ENCODE measurements around the gene AQP6.

GRCh38 chr12:49942921-49943624, 29.7 kb upstream of the AQP6 start:
- no peak for TF ChIP-seq REST (IDR thresholded peaks at IDR 0.05; ENCODE audit: insufficient read depth in 1 of 2, low read depth in 2 of 2, low read length in 1 of 2)
- TF ChIP-seq CTCF (IDR thresholded peaks at IDR 0.05): no peak
- TF ChIP-seq TCF7L2 (IDR thresholded peaks at IDR 0.05; ENCODE audit: low read depth, low read length): no peak

Measured in Panc1 (cell line).